HL-60/S4 treated with phorbol 12-myristate 13-acetate at 8.2 ng/mL for 4 days and 3 days (cell line): ENCODE measurements around the gene PKP1.

Experiments used
- in situ Hi-C: fragments of 300-500 bp; cut with MboI; formaldehyde crosslinking; loops from 2 replicates; pipeline ENCODE4 v1.15.0; 2022; ENCODE audit warnings: low sequenced_read_pairs

The PKP1 gene

DNA sequence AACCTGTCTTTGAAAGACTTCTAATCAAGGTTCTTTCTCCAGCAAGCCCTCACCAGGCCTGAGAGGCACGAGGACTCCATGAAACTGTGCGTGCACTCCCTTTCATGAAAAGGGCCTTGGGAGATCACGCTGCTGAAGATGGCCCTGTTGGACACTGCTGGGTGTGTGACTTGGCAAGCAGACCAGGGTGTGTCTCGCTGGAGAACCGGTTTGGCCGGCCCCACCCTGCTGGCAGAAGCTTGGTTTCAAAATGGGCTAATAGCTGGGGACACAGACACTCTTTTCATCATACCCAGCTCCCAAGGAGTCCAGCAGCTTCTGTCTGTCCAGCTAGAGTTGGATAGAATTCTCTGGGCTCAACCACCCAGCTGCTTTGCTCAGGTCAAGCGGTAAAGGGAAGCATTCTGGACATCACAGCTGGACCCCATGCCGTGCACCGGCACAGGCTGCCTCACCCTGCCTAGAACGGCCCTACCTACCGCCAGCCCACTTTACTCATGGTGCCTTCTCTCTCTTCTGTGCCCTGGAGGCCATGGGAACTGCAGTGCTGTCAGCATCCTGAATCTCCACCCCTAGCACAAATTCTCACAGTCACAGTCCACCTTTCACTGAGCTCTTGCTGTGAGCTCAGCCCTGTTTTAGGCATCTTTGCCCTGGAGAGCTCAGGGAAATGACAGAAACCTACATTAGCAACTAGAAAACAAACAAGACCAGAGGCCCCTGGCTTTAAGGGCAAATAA lies 24.6 kb downstream of the PKP1 start:
- in situ Hi-C loops, result no loop called here

DNA sequence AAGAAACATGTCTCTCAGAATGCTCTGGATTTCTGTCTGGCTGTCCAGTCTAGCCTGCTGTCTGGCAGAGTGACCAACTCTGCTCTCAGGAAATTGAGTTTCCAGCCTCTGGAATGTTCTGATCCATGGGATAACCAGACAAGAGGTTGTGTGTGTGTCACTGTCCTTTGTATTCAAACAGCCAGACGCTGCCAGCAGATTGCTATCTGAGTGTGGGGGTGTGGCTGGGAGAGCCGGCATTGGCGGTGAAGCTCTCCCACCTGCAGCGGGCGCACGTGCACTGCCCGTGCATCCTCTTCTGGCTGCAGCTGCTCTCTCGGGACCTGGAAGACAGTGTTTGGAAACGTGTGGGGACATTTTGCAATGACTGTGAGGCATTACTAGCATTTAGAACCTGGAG lies 26.1 kb downstream of the PKP1 start:
- in situ Hi-C loops, result no loop called here

DNA sequence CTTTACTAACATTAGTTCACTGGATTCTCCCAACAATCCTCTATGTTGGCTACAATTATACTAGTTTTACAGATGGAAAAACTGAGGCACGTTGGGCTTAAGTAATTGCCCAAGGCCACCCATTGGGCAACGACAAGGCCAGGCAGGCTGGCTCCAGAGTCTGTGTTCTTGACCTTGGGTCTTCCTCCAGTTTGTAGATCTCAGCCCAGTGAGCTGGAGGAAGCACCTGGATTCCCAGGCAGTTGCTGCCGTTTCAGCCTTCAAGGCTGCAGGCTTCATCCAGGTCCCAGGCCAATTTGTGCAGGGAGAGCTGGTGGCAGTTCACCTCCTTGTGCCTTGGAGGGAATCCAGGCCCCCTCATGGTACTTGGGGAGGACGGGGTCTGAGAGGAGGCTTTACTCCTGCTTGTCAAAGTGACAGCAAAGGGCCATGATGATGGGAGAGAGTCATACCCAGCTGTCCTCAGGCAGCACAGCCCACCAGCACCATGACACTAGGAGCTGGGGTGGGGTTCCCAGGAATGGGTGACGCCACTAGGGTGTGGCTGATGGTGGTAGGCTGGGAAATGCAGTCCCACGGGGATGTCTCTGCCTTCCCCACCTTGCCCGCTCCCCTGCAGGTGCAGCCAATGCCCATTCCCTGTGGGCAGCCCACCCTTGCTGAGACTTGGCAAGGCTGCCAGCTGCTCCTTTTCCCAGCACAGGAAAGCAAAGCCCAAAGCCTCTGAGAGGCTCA lies 27.1 kb downstream of the PKP1 start:
- in situ Hi-C loops, result no loop called here

DNA sequence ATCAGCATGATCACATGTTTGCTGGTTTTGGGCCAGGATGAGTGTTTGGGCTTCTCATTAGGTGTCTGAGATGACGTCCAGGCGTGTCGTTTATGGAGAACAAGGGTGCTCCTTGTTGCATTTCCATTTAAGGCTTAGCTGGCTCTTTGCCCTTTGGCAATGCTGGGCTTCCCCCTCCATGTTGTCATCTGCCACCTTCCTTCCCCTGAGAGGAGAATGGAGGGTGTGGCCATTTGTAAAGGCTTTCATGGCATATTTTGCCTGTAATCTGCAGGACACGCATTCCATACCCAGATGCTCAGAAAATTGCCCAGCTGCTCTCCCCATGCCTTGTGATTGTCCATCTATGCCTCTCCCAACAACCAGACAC lies 27.7 kb downstream of the PKP1 start:
- in situ Hi-C loops, result no loop called here

DNA sequence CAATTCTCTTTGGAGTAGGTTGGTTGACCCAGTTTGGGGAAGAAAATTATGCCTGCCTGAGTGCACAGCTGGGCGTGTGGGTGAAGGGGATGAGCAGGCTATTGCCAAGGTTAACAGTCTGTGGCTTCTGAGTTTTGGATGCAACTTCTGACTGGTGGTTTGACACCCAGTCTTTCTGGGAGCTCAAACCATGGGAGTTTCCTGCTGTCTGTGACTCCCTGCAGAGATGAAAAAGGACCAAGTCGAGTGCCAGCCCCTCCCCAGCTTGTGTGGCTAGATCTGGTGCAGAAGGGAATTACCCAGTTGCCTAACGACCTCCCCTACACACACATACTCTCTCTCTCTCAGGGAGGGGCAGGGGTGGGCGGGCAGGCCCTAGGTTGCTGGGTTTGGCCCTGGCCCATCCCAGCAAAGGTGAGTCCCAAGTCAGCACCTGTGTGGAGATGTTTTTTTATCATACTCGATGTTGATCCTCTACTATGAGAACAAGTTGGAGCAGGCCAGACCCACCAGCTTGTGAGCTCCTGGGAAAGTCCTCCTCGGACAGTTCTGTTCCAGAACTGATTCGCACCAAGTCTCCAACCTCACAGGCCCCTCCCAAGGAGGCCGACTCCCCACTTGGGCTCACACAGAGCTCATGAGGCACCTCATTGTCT lies 28.2 kb downstream of the PKP1 start:
- in situ Hi-C loops, result no loop called here

DNA sequence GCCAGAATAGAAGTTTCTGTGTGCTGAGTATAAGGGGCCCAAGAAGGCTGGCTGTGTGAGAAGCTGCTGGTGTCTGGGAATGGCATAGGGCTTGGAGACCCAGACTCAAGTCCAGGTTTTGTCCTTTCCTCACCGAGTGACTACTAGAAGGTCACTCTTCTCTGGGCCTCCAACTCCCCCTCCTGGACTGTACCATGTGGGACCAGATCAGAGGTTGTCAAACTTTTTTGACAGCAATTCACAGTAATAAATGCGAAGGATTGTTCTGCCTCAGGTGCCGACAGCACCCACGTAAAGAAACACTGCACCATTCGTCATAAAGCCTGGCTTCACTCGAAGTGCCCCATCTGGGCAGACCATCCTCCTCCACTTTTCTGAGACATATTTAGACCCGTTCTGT lies 29.0 kb downstream of the PKP1 start:
- in situ Hi-C loops, result no loop called here

DNA sequence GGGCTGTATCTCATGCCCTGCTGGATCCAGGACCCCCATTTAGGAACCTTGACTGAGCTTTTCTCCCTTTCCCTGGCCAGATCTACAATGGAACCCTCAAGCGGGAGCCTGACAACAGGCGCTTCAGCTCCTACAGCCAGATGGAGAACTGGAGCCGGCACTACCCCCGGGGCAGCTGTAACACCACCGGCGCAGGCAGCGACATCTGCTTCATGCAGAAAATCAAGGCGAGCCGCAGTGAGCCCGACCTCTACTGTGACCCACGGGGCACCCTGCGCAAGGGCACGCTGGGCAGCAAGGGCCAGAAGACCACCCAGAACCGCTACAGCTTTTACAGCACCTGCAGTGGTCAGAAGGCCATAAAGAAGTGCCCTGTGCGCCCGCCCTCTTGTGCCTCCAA lies 29.8 kb downstream of the PKP1 start:
- in situ Hi-C loops, result no loop called here

DNA sequence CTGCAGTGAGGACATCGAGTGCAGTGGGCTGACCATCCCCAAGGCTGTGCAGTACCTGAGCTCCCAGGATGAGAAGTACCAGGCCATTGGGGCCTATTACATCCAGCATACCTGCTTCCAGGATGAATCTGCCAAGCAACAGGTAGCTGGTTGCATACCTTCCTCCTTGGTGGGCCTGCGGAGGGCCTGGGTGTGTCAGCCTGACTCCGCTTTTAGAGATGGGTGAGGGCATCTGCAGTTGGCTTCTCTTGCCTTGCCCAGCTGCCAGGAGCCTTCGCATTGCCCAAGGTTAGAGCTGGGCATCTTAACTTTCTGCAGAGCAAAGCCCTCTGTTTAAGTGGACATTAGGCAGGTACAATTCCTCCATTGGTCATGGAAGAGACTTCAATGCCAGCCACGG lies 33.2 kb downstream of the PKP1 start:
- in situ Hi-C loops, result no loop called here

DNA sequence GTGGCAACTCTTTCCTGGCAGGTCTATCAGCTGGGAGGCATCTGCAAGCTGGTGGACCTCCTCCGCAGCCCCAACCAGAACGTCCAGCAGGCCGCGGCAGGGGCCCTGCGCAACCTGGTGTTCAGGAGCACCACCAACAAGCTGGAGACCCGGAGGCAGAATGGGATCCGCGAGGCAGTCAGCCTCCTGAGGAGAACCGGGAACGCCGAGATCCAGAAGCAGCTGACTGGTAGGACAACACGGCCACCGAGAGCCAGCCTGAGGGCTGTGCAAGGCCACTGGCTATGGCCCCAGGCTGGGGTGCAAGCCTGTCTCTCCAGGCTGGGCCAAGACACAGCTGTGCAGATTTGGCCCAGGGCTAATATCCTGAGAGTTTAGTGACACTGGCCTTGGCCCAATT lies 34.2 kb downstream of the PKP1 start:
- in situ Hi-C loops, result no loop called here

DNA sequence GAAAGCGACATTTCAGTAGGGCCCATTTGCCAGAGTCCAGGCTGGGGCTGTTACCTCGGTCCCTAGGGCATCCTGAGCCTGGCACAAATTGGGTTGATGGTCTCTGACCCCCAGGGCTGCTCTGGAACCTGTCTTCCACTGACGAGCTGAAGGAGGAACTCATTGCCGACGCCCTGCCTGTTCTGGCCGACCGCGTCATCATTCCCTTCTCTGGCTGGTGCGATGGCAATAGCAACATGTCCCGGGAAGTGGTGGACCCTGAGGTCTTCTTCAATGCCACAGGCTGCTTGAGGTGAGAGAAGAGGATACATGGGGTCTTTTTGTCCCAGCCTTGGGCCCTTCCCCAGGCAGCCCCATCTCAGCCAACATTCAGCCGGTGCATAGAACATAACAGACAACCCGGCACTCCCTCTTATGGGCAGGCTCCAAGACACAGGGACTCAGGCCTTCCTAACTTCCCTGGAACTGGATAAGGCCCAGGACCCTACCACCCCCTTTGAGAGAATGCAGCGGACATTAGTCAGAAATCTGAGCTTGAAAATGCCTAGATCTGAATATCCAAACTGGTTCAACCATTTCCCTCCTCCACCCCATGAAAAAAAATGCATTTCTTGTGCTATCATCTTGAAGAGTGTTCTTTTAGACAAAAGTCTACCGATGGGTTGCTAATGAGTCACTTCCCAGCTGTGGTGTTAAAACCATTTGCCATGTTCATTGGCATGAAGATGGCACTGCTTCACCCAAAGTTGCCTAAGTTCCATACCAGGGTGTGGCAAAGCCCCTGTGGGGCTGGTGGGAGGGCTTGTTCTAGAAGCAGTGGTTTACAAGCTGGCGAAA lies 35.4 kb downstream of the PKP1 start:
- in situ Hi-C loops, result no loop called here

DNA sequence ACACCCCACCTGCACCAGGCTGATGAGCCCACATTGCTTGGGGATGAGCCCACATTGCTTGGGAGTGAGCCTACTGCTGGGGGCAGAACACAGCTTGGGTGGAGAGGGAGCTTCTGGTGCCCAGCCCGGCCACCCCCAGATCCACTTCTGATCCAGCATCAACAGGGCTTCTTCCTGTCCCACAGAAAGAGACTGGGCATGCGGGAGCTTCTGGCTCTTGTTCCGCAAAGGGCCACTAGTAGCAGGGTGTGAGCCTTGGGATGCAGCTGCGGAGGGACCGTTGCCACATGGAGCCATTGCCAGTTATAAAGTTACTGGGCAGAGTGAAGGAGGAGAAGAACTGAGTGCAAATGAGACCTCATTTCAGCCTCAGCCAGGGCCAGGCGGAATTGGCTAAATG lies 36.3 kb downstream of the PKP1 start:
- in situ Hi-C loops, result no loop called here

DNA sequence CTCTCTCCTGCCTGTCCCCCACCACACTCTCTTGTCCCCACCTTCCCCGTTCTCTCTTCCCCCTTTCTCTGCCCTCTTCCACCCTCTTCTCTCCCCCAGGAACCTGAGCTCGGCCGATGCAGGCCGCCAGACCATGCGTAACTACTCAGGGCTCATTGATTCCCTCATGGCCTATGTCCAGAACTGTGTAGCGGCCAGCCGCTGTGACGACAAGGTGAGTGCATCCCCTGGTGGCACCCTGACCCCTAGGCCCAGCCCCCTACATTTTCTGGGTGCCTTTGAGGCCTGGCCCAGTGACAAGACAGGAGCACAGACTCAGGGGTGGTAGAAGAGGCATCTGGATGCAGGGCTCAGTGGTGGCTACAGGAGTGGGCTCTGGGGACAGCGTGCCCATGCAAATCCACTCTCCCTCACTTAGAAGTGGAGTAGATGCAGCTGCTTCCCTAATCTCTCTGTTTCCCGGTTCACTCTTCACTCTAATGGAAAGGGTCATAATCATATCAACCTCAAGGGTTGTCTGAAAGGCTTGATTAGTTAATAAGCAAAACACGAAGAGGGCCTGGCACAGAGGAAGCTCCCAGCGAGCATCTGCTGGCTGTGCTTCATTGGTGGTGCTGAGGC lies 37.0 kb downstream of the PKP1 start:
- in situ Hi-C loops, result no loop called here

DNA sequence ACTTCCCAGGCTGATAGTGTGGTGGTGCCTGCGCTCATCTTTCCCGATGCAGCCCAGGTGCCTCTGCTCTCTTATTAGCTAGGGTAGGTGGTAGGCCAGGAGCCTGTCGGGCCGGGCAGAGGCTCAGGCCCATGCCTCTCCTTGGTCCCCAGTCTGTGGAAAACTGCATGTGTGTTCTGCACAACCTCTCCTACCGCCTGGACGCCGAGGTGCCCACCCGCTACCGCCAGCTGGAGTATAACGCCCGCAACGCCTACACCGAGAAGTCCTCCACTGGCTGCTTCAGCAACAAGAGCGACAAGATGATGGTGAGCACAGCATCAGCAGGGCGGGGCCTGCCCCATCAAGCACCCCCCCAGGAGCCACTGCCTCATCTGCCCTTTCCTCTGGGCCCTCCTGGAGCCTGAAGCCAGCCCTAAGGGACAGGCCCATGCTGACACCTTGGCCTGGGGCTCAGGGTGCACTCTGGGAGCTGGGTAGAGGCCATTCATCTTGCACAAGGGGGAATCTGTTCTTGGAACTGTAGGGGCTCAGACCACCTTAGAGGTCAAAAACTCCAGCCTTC lies 38.6 kb downstream of the PKP1 start:
- in situ Hi-C loops, result no loop called here

DNA sequence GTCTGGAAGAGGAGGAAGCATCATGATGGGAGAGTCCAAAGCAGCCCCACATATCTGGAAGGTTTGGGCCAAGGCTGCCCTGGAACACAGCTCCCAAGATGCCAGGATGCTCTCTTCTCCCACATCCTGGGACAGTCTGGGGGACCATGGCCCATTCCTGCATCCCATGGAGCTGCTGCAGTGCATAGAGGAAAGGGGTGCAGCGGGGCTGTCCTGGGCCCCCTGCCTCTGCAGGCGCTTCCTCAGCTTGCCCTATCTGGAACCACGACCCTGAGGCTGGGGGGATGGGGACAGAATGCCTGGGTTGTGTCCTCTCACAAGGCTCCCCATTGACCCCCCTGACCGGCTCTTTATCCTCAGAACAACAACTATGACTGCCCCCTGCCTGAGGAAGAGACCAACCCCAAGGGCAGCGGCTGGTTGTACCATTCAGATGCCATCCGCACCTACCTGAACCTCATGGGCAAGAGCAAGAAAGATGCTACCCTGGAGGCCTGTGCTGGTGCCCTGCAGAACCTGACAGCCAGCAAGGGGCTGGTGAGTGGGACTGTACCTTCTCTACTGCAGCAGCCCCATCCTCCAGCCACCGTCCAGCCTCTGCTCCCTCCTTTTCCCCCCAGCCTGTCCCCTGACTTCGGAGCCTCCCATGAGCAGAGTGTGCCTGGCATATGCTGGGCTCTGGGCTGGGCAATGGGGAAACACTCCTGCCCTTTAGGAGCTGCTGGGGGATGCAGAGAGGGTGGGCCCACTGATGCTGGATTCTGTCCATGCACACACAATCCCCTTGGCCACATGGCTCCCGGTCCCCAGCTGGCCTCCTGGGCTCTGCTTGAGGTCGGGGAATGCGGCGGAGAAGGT lies 39.6 kb downstream of the PKP1 start:
- in situ Hi-C loops, result no loop called here

DNA sequence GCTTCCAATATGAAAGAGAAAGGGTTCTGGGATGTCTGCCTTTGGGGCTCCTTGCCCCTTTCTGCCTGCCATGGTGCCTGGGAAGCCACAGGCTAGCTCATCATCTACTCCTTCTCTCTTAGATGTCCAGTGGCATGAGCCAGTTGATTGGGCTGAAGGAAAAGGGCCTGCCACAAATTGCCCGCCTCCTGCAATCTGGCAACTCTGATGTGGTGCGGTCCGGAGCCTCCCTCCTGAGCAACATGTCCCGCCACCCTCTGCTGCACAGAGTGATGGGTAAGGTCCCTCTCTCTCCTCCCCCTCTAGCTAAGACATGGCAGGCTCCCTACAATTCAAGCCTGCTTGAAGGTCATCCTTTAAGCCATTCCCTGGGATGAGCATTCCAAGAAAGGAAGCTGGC lies 41.0 kb downstream of the PKP1 start:
- in situ Hi-C loops, result no loop called here

DNA sequence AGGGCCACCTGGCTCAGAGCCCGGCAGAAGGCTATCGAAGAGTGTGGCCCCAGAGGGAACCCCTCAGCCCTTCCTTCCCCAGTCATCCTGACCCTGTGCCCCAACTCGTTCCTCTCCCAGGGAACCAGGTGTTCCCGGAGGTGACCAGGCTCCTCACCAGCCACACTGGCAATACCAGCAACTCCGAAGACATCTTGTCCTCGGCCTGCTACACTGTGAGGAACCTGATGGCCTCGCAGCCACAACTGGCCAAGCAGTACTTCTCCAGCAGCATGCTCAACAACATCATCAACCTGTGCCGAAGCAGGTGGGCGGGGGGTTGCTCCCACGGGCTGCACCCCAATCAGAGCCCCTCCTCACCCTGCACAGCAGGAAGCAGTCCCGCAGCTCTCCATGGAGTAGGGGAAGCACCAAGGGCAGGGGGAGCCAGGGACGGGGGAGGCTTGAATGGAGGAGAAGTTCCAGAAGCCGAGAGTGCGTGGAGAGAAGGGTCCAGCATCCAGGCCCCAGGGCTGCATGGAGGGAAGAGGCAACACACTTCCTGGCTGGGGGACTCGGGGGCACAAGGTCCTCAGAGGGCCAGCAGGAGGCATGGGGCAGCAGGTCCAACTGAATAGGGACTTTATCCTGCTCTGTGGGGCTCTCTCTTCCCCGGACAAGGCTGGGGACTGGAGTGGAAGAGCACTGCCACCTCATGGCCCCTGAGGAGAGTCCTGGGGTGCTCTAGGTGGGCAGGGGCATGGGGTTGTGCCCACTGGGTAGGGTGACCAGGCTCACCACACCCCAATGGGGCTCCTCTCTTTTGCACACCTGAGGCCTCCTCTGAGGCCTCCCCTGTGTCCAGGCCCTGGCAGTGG lies 41.7 kb downstream of the PKP1 start:
- in situ Hi-C loops, result no loop called here

DNA sequence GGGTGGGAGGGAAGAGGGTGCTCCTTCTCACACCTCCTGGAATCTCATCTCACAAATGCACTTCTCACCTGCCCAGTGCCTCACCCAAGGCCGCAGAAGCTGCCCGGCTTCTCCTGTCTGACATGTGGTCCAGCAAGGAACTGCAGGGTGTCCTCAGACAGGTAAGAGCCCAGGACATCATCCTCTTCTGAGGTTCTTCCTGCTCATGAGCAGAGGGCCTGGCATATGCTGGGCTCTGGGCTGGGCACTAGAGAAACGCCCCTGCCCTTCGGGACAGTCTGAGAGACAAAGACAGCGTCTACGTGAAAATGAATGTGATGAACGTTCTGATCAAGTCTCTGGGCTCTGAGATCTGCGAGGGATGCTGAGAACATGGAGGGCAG lies 42.4 kb downstream of the PKP1 start:
- in situ Hi-C loops, result no loop called here

DNA sequence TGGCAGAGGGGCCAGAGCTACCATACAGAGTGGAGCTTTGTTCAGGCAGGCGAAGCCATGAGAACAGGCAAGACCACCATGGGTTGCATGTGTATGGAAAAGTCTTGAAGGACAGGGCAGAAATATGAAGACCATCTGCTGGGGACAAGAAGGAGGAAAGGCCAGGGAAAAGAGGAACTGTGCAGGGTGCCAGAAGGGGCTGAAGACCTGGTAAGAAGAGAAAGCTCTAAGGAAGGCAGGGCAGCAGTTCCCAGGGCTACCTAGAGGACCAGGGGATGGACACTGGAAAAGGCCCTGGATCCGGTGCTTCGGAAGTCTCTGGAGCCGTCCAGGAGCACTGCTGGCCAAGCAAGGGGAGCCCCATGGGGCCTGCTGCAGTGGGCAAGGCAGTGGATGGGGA lies 43.4 kb downstream of the PKP1 start:
- in situ Hi-C loops, result no loop called here
